IMR-90 (cell line): ENCODE results near the gene GNAZ. TPM values are rescaled to one million over a fixed set of nuclear protein-coding genes. Genes with fewer than 3 reads are reported as not detected.

Experiments
- ATAC-seq: fragments of 200-7000 bp; cut with Tn5 transposase; 2 replicates; pipeline ENCODE4 v1.9.1; 2020; ENCODE audit warnings: low read depth, mild to moderate bottlenecking, moderate library complexity
- BruUV-seq: library from RNA; stranded (reverse); fragments of 400-500 nt; replicated peaks from 2 replicates; lab custom pipeline; 2021; lab: Mats Ljungman, UMichigan
- CTCF ChIA-PET: fragments of 300-600 bp; formaldehyde crosslinking; extraction: SDS; loops from one replicate; lab custom pipeline; 2021; ENCODE audit warnings: antibody characterized with exemption; lab: Yijun Ruan, JAX
- POLR2A ChIA-PET: fragments of 300-600 bp; sonication (Branson Sonifier 250); formaldehyde crosslinking; loops from one replicate; lab custom pipeline; 2022; ENCODE audit warnings: antibody characterized with exemption; ENCODE audit not compliant: unreplicated experiment; lab: Charles Lee
- DNase-seq: peaks from one replicate; pipeline ENCODE4 v3.0.0; 2013
- H2AFZ ChIP-seq: replicated peaks from 2 replicates; pipeline ENCODE3; 2013; ENCODE audit warnings: low read length, mild to moderate bottlenecking; ENCODE audit not compliant: poor library complexity
- H2AK5ac ChIP-seq: 2 replicates; pipeline ENCODE4 v1.6.1; 2013; ENCODE audit warnings: low read depth, low read length, inconsistent platforms
- H2AK9ac ChIP-seq: replicated peaks from 2 replicates; pipeline ENCODE3; 2013; ENCODE audit warnings: mild to moderate bottlenecking, low read depth, low read length, moderate library complexity; ENCODE audit not compliant: poor library complexity
- H2BK120ac ChIP-seq: 2 replicates; pipeline ENCODE4 v1.6.1; 2013; ENCODE audit warnings: low read depth, low read length, inconsistent platforms
- H2BK15ac ChIP-seq: 3 replicates; pipeline ENCODE4 v1.6.1; 2013; ENCODE audit warnings: low read depth, low read length, inconsistent platforms
- H2BK20ac ChIP-seq: 2 replicates; pipeline ENCODE4 v1.6.1; 2013; ENCODE audit warnings: low read depth, mild to moderate bottlenecking, inconsistent platforms, low read length, moderate library complexity
- H2BK5ac ChIP-seq: 2 replicates; pipeline ENCODE4 v1.6.1; 2013; ENCODE audit warnings: mild to moderate bottlenecking, low read depth, low read length, inconsistent platforms; ENCODE audit not compliant: poor library complexity, severe bottlenecking
- H3K14ac ChIP-seq: replicated peaks from 2 replicates; pipeline ENCODE4 v1.6.1; 2013; ENCODE audit warnings: low read depth, low read length, inconsistent platforms
- H3K18ac ChIP-seq: 2 replicates; pipeline ENCODE4 v1.6.1; 2013; ENCODE audit warnings: low read depth, low read length, control low read depth
- H3K23ac ChIP-seq: 2 replicates; pipeline ENCODE4 v1.6.1; 2013; ENCODE audit warnings: low read depth, low read length, inconsistent platforms
- H3K27ac ChIP-seq: 2 replicates; pipeline ENCODE4 v1.5.1; 2013; ENCODE audit warnings: mild to moderate bottlenecking, control low read depth, low read length; ENCODE audit not compliant: insufficient read depth
- H3K27me3 ChIP-seq: 2 replicates; pipeline ENCODE4 v1.6.1; 2013; ENCODE audit warnings: low read length; ENCODE audit not compliant: control insufficient read depth, insufficient read depth
- H3K36me3 ChIP-seq: 2 replicates; pipeline ENCODE4 v1.6.1; 2013; ENCODE audit warnings: low read length, mixed read lengths; ENCODE audit not compliant: control insufficient read depth, insufficient read depth
- H3K4ac ChIP-seq: 2 replicates; pipeline ENCODE4 v1.6.1; 2013; ENCODE audit warnings: low read depth, low read length, inconsistent platforms
- H3K4me1 ChIP-seq: 2 replicates; pipeline ENCODE4 v1.6.1; 2013; ENCODE audit warnings: low read length, mixed read lengths; ENCODE audit not compliant: control insufficient read depth, insufficient read depth
- H3K4me2 ChIP-seq: 2 replicates; pipeline ENCODE4 v1.6.1; 2013; ENCODE audit warnings: low read depth, mild to moderate bottlenecking, control low read depth, low read length, moderate library complexity
- H3K4me3 ChIP-seq: 2 replicates; pipeline ENCODE4 v1.5.1; 2013; ENCODE audit warnings: low read depth, mild to moderate bottlenecking, control low read depth, low read length, moderate library complexity; ENCODE audit not compliant: insufficient read depth
- H3K56ac ChIP-seq: 2 replicates; pipeline ENCODE4 v1.6.1; 2013; ENCODE audit warnings: low read length, inconsistent platforms; ENCODE audit not compliant: insufficient read depth; ENCODE audit errors: extremely low read depth
- H3K79me1 ChIP-seq, 2 experiments: 2 replicates each; pipeline ENCODE4 v1.6.1; 2013; ENCODE audit warnings: low read length in 2 of 2, inconsistent platforms in 1 of 2, low read depth in 1 of 2
- H3K9ac ChIP-seq: 2 replicates; pipeline ENCODE4 v1.6.1; 2013; ENCODE audit warnings: low read depth, low read length, control low read depth
- H3K9me1 ChIP-seq: 2 replicates; pipeline ENCODE4 v1.6.1; 2013; ENCODE audit warnings: low read length, inconsistent platforms; ENCODE audit not compliant: insufficient read depth
- H3K9me3 ChIP-seq: 2 replicates; pipeline ENCODE4 v1.6.1; 2013; ENCODE audit warnings: low read length; ENCODE audit not compliant: control insufficient read depth, insufficient read depth
- H4K20me1 ChIP-seq: 2 replicates; pipeline ENCODE4 v1.6.1; 2013; ENCODE audit warnings: low read length, inconsistent platforms; ENCODE audit not compliant: insufficient read depth
- H4K5ac ChIP-seq: 2 replicates; pipeline ENCODE4 v1.6.1; 2013; ENCODE audit warnings: mild to moderate bottlenecking, low read depth, low read length, control low read depth
- H4K8ac ChIP-seq, 2 experiments: 2 replicates each; pipeline ENCODE4 v1.6.1; 2013; ENCODE audit warnings: low read depth in 2 of 2, low read length in 2 of 2, control low read depth in 1 of 2, inconsistent platforms in 1 of 2
- H4K91ac ChIP-seq: 2 replicates; pipeline ENCODE4 v1.6.1; 2013; ENCODE audit warnings: low read depth, low read length, inconsistent platforms; ENCODE audit not compliant: insufficient read depth
- CTCF ChIP-seq: conservative IDR thresholded peaks from 2 replicates; pipeline ENCODE4 v1.5.1; 2012; ENCODE audit warnings: mild to moderate bottlenecking, low read depth, low read length, improper control_type of control experiment
- RCOR1 ChIP-seq: IDR thresholded peaks from 2 replicates; pipeline ENCODE4 v1.6.1; 2012; ENCODE audit warnings: mild to moderate bottlenecking, low read length, improper control_type of control experiment; ENCODE audit not compliant: insufficient replicate concordance
- RFX5 ChIP-seq: IDR thresholded peaks from 2 replicates; pipeline ENCODE4 v1.8.0; 2012; ENCODE audit warnings: low read depth, mild to moderate bottlenecking, low read length, moderate library complexity
- SMC3 ChIP-seq: fragments of 150-350 bp; IDR thresholded peaks from 2 replicates; pipeline ENCODE4 v1.6.1; 2016; ENCODE audit warnings: low read depth, mild to moderate bottlenecking, antibody characterized with exemption, low read length, moderate library complexity
- USF2 ChIP-seq: fragments of 150-350 bp; IDR thresholded peaks from 2 replicates; pipeline ENCODE4 v1.6.1; 2017; ENCODE audit warnings: mild to moderate bottlenecking, antibody characterized with exemption, low read length, low read depth
- WGBS, 2 experiments: methylation state at CpG; one replicate each; pipeline versions ENCODE4 v1.1.5 to v1.1.7; 2013; ENCODE audit warnings: missing lambda C conversion rate in 2 of 2; ENCODE audit not compliant: insufficient read length in 1 of 2; ENCODE audit errors: extremely low coverage in 2 of 2; 5-methylcytosine and 5-hydroxymethylcytosine counted together
- dilution Hi-C: fragments of 300-500 bp; cut with HindIII; formaldehyde crosslinking; loops from one replicate; pipeline ENCODE4 v1.14.3; 2018; ENCODE audit warnings: low sequenced_read_pairs; ENCODE audit not compliant: unreplicated experiment
- in situ Hi-C: fragments of 300-500 bp; cut with MboI; formaldehyde crosslinking; loops from 3 replicates; pipeline ENCODE4 v1.14.3; 2019; ENCODE audit warnings: low sequenced_read_pairs, inconsistent platforms, mixed read lengths
- intact Hi-C: fragments of 100-400 bp; cut with micrococcal nuclease; formaldehyde crosslinking; loops from 2 replicates; pipeline ENCODE4 v1.10.0; 2022
- polyA plus RNA-seq, 3 experiments: library from polyadenylated mRNA; depleted of rRNA; stranded (reverse); fragments of >200 nt; gene quantifications; 2 replicates each; pipeline ENCODE4 v1.2.3, GENCODE V29; 2012; ENCODE audit warnings: low replicate concordance in 1 of 3
- total RNA-seq: library from RNA; depleted of rRNA; stranded (reverse); fragments of >200 nt; gene quantifications from 2 replicates; pipeline ENCODE4 v1.2.3, GENCODE V29; 2012

The GNAZ gene
- total and polyA plus RNA-seq, 2 of the 4 experiments (the other 2 are of a cell fraction): 1.5 to 2.5 TPM

GRCh38 chr22:23124611-23125511 lies 54.5 kb downstream of the GNAZ start (continued):
- TF ChIP-seq USF2 (no peak), RCOR1 (no peak)

- Histone ChIP-seq H2BK20ac (no peak overlapping the region), H3K14ac (no peak overlapping the region), H3K56ac (no peak overlapping the region), H2BK120ac (no peak overlapping the region), H3K4me2 (no peak overlapping the region), H3K23ac (no peak overlapping the region), H4K91ac (no peak overlapping the region), H3K4me1 (peaks cover 3% of the 10 kb centered on the region; the same call in 1 of the 2 replicates), H2AFZ (no peak overlapping the region), H3K9ac (no peak overlapping the region), H4K8ac (no peak overlapping the region), H3K27me3 (peaks cover 8% of the 10 kb centered on the region; the same call in 1 of the 2 replicates), H3K27ac (no peak overlapping the region), H3K9me1 (no peaks in the 10 kb centered on the region), H4K5ac (no peak overlapping the region), H3K79me1 (no peaks in the 10 kb centered on the region), H3K36me3 (no peaks in the 10 kb centered on the region), H2AK5ac (no peak overlapping the region), H3K9me3 (no peaks in the 10 kb centered on the region), H2AK9ac (no peak overlapping the region), H3K4me3 (no peak overlapping the region), H3K18ac (no peak overlapping the region), H4K20me1 (no peaks in the 10 kb centered on the region), H2BK5ac (no peak overlapping the region), H2BK15ac (no peak overlapping the region), H3K4ac (no peak overlapping the region)
- WGBS, 2 experiments: no CpG with 5 or more reads among the region's 18 CpGs
- no peak for TF ChIP-seq RFX5
- TF ChIP-seq CTCF: no peak
- no peak for TF ChIP-seq RCOR1
- TF ChIP-seq SMC3: no peak
- no peak for TF ChIP-seq USF2
- no TSS peak for BruUV-seq
- DNase-seq (no peak), ATAC-seq (no peak)
- ChIA-PET CTCF (no interaction called here), POLR2A (no interaction called here)
- in situ Hi-C loops (loop anchor here (5.0 to 10.0 kb wide), 2 partner anchors 173 to 271 kb away; no protein-coding TSS in a partner anchor), intact Hi-C loops (loop anchor here (5.0 kb wide), 1 partner anchor 278 kb away; no protein-coding TSS in a partner anchor), dilution Hi-C loops (no loop called here)
Measured at GRCh38 chr22:23125512-23126103, 55.3 kb downstream of the GNAZ start.
